A673 (cell line): ENCODE measurements around the gene SLC38A3. TPM values are rescaled to one million over a fixed set of nuclear protein-coding genes. Genes with fewer than 3 reads are reported as not detected.

ENCODE experiments used
- BruUV-seq: library from RNA; stranded (reverse); fragments of 400-500 nt; replicated peaks from 2 replicates; lab custom pipeline; 2021; lab: Mats Ljungman, UMichigan
- CTCF ChIA-PET: fragments of 300-600 bp; sonication (Branson Sonifier 250); formaldehyde crosslinking; loops from one replicate; lab custom pipeline; 2022; ENCODE audit warnings: antibody characterized with exemption; lab: Charles Lee
- POLR2A ChIA-PET: fragments of 300-600 bp; sonication (Branson Sonifier 250); formaldehyde crosslinking; loops from one replicate; lab custom pipeline; 2022; ENCODE audit warnings: antibody characterized with exemption; ENCODE audit not compliant: low non-redundant PET; lab: Charles Lee
- DNase-seq: peaks from one replicate; pipeline ENCODE4 v3.0.0-alpha.2; 2015; ENCODE audit warnings: low spot score
- H3K27ac ChIP-seq: fragments of 200-600 bp; sonication (generic); 2 replicates; pipeline ENCODE4 v1.5.1; 2016; ENCODE audit warnings: mixed run types, low read depth, mild to moderate bottlenecking, mixed read lengths, antibody characterized with exemption, low read length; ENCODE audit not compliant: poor library complexity, severe bottlenecking
- H3K27me3 ChIP-seq: fragments of 200-600 bp; sonication (generic); replicated peaks from 2 replicates; pipeline ENCODE4 v1.6.1; 2017; ENCODE audit warnings: mixed run types, low read depth, mild to moderate bottlenecking, mixed read lengths, antibody characterized with exemption, low read length; ENCODE audit not compliant: insufficient read depth, poor library complexity
- H3K36me3 ChIP-seq: fragments of 200-600 bp; sonication (generic); 2 replicates; pipeline ENCODE4 v1.6.1; 2016; ENCODE audit warnings: mixed run types, mild to moderate bottlenecking, mixed read lengths, antibody characterized with exemption, low read length; ENCODE audit not compliant: insufficient read depth, poor library complexity, severe bottlenecking
- H3K4me1 ChIP-seq: fragments of 200-600 bp; sonication (generic); 2 replicates; pipeline ENCODE4 v1.6.1; 2017; ENCODE audit warnings: mixed run types, mild to moderate bottlenecking, mixed read lengths, antibody characterized with exemption, low read length; ENCODE audit not compliant: insufficient read depth, poor library complexity, severe bottlenecking
- H3K4me3 ChIP-seq: fragments of 200-600 bp; sonication (generic); 2 replicates; pipeline ENCODE4 v1.5.1; 2016; ENCODE audit warnings: low read depth, mixed run types, mild to moderate bottlenecking, mixed read lengths, low read length; ENCODE audit not compliant: poor library complexity, severe bottlenecking
- H3K9me3 ChIP-seq: fragments of 200-600 bp; sonication (generic); 2 replicates; pipeline ENCODE4 v1.6.1; 2016; ENCODE audit warnings: mixed run types, low read depth, mild to moderate bottlenecking, mixed read lengths, antibody characterized with exemption, low read length; ENCODE audit not compliant: poor library complexity, severe bottlenecking
- EZH2 ChIP-seq: fragments of 200-600 bp; sonication (generic); IDR thresholded peaks from 2 replicates; pipeline ENCODE4 v1.6.1; 2017; ENCODE audit warnings: borderline replicate concordance, low read depth, mild to moderate bottlenecking, mixed read lengths, antibody characterized with exemption, low read length; ENCODE audit not compliant: poor library complexity, severe bottlenecking
- intact Hi-C: fragments of 100-400 bp; cut with micrococcal nuclease; formaldehyde crosslinking; loops from one replicate; pipeline ENCODE4 v1.10.0; 2022; ENCODE audit not compliant: unreplicated experiment
- microRNA-seq: library from miRNA; unstranded; fragments of <30 nt; microRNA quantifications from one replicate; pipeline ENCODE4 v1.2.0, GENCODE V29; 2021
- total RNA-seq: library from RNA; stranded (reverse); gene quantifications from 2 replicates; pipeline ENCODE4 v1.2.3, GENCODE V29; 2021
- TF ChIP-seq, protein P1 (sequence below): fragments of 300-800, 200-600 bp; sonication (generic); conservative IDR thresholded peaks from 2 replicates; pipeline ENCODE4 v1.5.1; 2017; ENCODE audit warnings: low read depth, mild to moderate bottlenecking, antibody characterized with exemption, low read length, moderate library complexity, mixed read lengths

SLC38A3 gene
- total RNA-seq, 1 experiment from 2014 or later, result not detected

DNA sequence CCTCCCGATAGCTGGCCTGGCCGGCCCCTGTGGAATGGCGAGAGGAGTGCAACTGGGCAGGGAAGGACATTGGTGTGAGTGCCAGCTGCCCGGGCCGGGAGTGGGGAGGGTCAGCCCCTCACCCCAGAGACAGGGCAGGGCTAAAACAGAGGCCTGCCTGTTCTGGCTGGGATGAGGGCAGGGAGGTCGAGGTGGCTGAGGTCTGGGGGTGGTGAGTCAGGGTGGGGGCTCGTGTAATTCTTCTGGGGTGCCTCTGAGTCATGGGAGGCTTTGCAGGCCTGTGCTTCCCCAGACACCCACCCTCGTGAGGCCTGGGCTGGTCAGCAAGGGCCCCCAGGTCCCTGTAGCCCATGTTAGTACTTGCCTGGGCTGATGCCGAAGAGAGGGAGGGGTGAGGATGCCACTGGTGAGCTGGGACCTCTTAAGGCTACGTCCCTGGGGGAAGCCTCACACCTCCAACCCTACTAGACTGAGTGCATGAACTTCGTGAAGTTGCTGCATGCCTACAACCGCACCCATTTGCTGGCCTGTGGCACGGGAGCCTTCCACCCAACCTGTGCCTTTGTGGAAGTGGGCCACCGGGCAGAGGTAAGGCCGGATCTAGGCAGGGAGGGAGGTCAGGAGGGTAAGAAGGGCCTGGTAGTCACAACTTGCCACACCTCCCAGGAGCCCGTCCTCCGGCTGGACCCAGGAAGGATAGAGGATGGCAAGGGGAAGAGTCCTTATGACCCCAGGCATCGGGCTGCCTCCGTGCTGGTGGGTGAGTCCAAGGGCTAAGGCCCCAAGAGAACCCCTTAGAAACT, 65.6 kb downstream of the SLC38A3 start:
- TF ChIP-seq, protein P1, sequence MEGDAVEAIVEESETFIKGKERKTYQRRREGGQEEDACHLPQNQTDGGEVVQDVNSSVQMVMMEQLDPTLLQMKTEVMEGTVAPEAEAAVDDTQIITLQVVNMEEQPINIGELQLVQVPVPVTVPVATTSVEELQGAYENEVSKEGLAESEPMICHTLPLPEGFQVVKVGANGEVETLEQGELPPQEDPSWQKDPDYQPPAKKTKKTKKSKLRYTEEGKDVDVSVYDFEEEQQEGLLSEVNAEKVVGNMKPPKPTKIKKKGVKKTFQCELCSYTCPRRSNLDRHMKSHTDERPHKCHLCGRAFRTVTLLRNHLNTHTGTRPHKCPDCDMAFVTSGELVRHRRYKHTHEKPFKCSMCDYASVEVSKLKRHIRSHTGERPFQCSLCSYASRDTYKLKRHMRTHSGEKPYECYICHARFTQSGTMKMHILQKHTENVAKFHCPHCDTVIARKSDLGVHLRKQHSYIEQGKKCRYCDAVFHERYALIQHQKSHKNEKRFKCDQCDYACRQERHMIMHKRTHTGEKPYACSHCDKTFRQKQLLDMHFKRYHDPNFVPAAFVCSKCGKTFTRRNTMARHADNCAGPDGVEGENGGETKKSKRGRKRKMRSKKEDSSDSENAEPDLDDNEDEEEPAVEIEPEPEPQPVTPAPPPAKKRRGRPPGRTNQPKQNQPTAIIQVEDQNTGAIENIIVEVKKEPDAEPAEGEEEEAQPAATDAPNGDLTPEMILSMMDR, result no peak
- TF ChIP-seq EZH2, result no peak
- peaks cover 6% of the 10 kb centered on the region for H3K4me1 ChIP-seq
- peaks cover 4% of the 10 kb centered on the region for H3K27me3 ChIP-seq
- ChIA-PET CTCF (no interaction called here), POLR2A (no interaction called here)
- no peak overlapping the region for H3K27ac ChIP-seq
- H3K9me3 ChIP-seq, result no peaks in the 10 kb centered on the region
- intact Hi-C loops, result no loop called here
- H3K36me3 ChIP-seq, result no peaks in the 10 kb centered on the region
- no TSS peak for BruUV-seq
- no peak for DNase-seq
- H3K4me3 ChIP-seq, result no peak overlapping the region

Small RNA genes lying within 50 kb of the gene (microRNA-seq; reads per million reads assigned to microRNA genes)
- gene MIR566, result not detected
- not detected for gene MIR5787

Other genes with a start within 250 kb of the SLC38A3 start
- 80.6 and 89.7 TPM in 2 replicates for gene RBM5, start 116.4 kb upstream of the SLC38A3 start, total RNA-seq
- 3.9 and 7.8 TPM in 2 replicates for gene SEMA3F, start 49.9 kb upstream of the SLC38A3 start, total RNA-seq
- not detected in 2 replicates for gene GNAT1, start 13.7 kb upstream of the SLC38A3 start, total RNA-seq
- gene GNAI2, start 30.9 kb downstream of the SLC38A3 start, total RNA-seq, result 115 and 124 TPM in 2 replicates
- 0.43 and 2.0 TPM in 2 replicates for gene SEMA3B, start 63.9 kb downstream of the SLC38A3 start, total RNA-seq
- not detected in 2 replicates for gene LSMEM2, start 73.8 kb downstream of the SLC38A3 start, total RNA-seq
- 62.2 and 77.4 TPM in 2 replicates for gene IFRD2, start 87.2 kb downstream of the SLC38A3 start, total RNA-seq
- gene HYAL3, start 94.1 kb downstream of the SLC38A3 start, total RNA-seq, result 3.0 and 3.7 TPM in 2 replicates
- 5.3 and 7.0 TPM in 2 replicates for gene NAA80, start 94.1 kb downstream of the SLC38A3 start, total RNA-seq
- 0.37 TPM in 1 of 2 replicates, not detected in the other for gene HYAL1, start 98.3 kb downstream of the SLC38A3 start, total RNA-seq
- gene HYAL2, start 117.5 kb downstream of the SLC38A3 start, total RNA-seq, result 17.7 and 18.1 TPM in 2 replicates
- gene TUSC2, start 123.0 kb downstream of the SLC38A3 start, total RNA-seq, result 14.6 and 15.2 TPM in 2 replicates
- gene RASSF1, start 135.6 kb downstream of the SLC38A3 start, total RNA-seq, result 10.2 and 14.4 TPM in 2 replicates
- 0.67 and 1.0 TPM in 2 replicates for gene ZMYND10, start 140.5 kb downstream of the SLC38A3 start, total RNA-seq
- 15.2 and 16.0 TPM in 2 replicates for gene NPRL2, start 145.5 kb downstream of the SLC38A3 start, total RNA-seq
- gene CYB561D2, start 145.6 kb downstream of the SLC38A3 start, total RNA-seq, result 7.9 and 8.2 TPM in 2 replicates
- gene TMEM115, start 154.2 kb downstream of the SLC38A3 start, total RNA-seq, result 17.3 and 19.4 TPM in 2 replicates